HepG2 (cell line): ENCODE measurements around the gene SOX12. TPM values are rescaled to one million over a fixed set of nuclear protein-coding genes. Genes with fewer than 3 reads are reported as not detected.

Experiments
- ATAC-seq: fragments of 200-7000 bp; cut with Tn5 transposase; 3 replicates; pipeline ENCODE4 v1.9.1; 2020; ENCODE audit warnings: mild to moderate bottlenecking, moderate library complexity
- BruUV-seq: library from RNA; stranded (reverse); fragments of 400-500 nt; replicated peaks from 2 replicates; lab custom pipeline; 2021; lab: Mats Ljungman, UMichigan
- CTCF ChIA-PET: fragments of 300-600 bp; formaldehyde crosslinking; extraction: SDS; loops from one replicate; lab custom pipeline; 2021; ENCODE audit warnings: low total read pairs, inconsistent platforms, low intra/inter-chr PET ratio; lab: Yijun Ruan, JAX
- POLR2A ChIA-PET: fragments of 350-600 bp; sonication (Branson Sonifier 250); formaldehyde crosslinking; loops from one replicate; lab custom pipeline; 2020; ENCODE audit warnings: antibody characterized with exemption, inconsistent platforms; lab: Yijun Ruan, JAX
- DNase-seq: peaks from one replicate; pipeline ENCODE4 v3.0.0-alpha.2; 2015; ENCODE audit warnings: low spot score
- FAIRE-seq: peaks from 3 replicates; lab custom pipeline; 2011; peaks lifted over from hg19 to GRCh38; lab: Jason Lieb, UNC
- H2AFZ ChIP-seq: one replicate; pipeline ENCODE4 v1.6.1; 2011; ENCODE audit warnings: low read length, inconsistent platforms
- H3K27ac ChIP-seq: fragments of 300-600 bp; 3 replicates; pipeline ENCODE4 v1.8.0; 2011; ENCODE audit warnings: mixed run types, mild to moderate bottlenecking, mixed read lengths, low read length, inconsistent platforms; ENCODE audit not compliant: insufficient read depth; ENCODE audit errors: extremely low read length
- H3K27me3 ChIP-seq, 2 experiments: fragments of 200-600 bp in 1 of 2; 2 replicates in 1 of 2; 3 replicates in 1 of 2; pipeline versions ENCODE4 v1.6.0 to v1.8.0; 2011; ENCODE audit warnings: low read length in 2 of 2, mild to moderate bottlenecking in 2 of 2, moderate library complexity in 2 of 2, inconsistent platforms in 1 of 2; ENCODE audit not compliant: insufficient read depth in 2 of 2, control insufficient read depth in 1 of 2
- H3K36me3 ChIP-seq, 2 experiments: fragments of 200-600 bp in 1 of 2; replicated peaks in 1 of 2; 2 replicates in 1 of 2; 3 replicates in 1 of 2; pipeline versions ENCODE4 v1.5.1 to v1.8.0; 2011; ENCODE audit warnings: low read length in 2 of 2, inconsistent platforms in 1 of 2; ENCODE audit not compliant: insufficient read depth in 2 of 2, control insufficient read depth in 1 of 2
- H3K4me1 ChIP-seq: 2 replicates; pipeline ENCODE4 v1.5.1; 2012; ENCODE audit warnings: low read length, inconsistent platforms; ENCODE audit not compliant: insufficient read depth
- H3K4me2 ChIP-seq: 2 replicates; pipeline ENCODE4 v1.6.0; 2011; ENCODE audit warnings: low read depth, low read length, inconsistent platforms
- H3K4me3 ChIP-seq, 3 experiments: fragments of 200-600 bp in 1 of 3; sonication (generic), shearing (Covaris generic) in 1 of 3; replicated peaks in 1 of 3; 2 replicates each; pipeline ENCODE4 v1.5.1; 2011 to 2016; ENCODE audit warnings: low read length in 3 of 3, inconsistent platforms in 2 of 3, low read depth in 2 of 3, mild to moderate bottlenecking in 2 of 3, control low read depth in 1 of 3, mixed read lengths in 1 of 3; ENCODE audit not compliant: insufficient read depth in 1 of 3
- H3K79me2 ChIP-seq: one replicate; pipeline ENCODE4 v1.6.1; 2011; ENCODE audit warnings: low read length, inconsistent platforms; ENCODE audit not compliant: insufficient read depth
- H3K9ac ChIP-seq: 2 replicates; pipeline ENCODE4 v1.6.0; 2011; ENCODE audit warnings: mild to moderate bottlenecking, low read depth, low read length, inconsistent platforms; ENCODE audit not compliant: insufficient read depth
- H3K9me3 ChIP-seq: 2 replicates; pipeline ENCODE4 v1.5.1; 2012; ENCODE audit warnings: mild to moderate bottlenecking, low read length
- H4K20me1 ChIP-seq: 2 replicates; pipeline ENCODE4 v1.6.0; 2011; ENCODE audit warnings: inconsistent platforms, mild to moderate bottlenecking, low read length, moderate library complexity; ENCODE audit not compliant: insufficient read depth
- EP300 ChIP-seq, 3 experiments: sonication (generic) in 1 of 3; formaldehyde crosslinking in 1 of 3; IDR thresholded peaks; 2 replicates each; pipeline versions ENCODE4 v1.5.1 to v1.6.1; 2011 to 2020; ENCODE audit warnings: low read depth in 2 of 3, low read length in 2 of 3, borderline replicate concordance in 1 of 3, improper control_type of control experiment in 1 of 3, mild to moderate bottlenecking in 1 of 3, missing genetic modification reagents in 1 of 3, moderate library complexity in 1 of 3
- MTF2 ChIP-seq: sonication (generic); formaldehyde crosslinking; IDR thresholded peaks from 2 replicates; pipeline ENCODE4 v1.5.0; 2020; ENCODE audit warnings: missing genetic modification reagents, borderline replicate concordance
- NFKBIZ ChIP-seq: IDR thresholded peaks from 2 replicates; pipeline ENCODE4 v1.6.1; 2018; ENCODE audit warnings: missing genetic modification reagents, missing compliant biosample characterization
- ZNF20 ChIP-seq: sonication (generic); formaldehyde crosslinking; IDR thresholded peaks from 2 replicates; pipeline ENCODE4 v1.4.0; 2020; ENCODE audit warnings: mild to moderate bottlenecking, moderate library complexity, missing genetic modification reagents
- ZNF34 ChIP-seq: sonication (generic); formaldehyde crosslinking; IDR thresholded peaks from 2 replicates; pipeline ENCODE4 v1.4.0; 2020; ENCODE audit warnings: mild to moderate bottlenecking, missing genetic modification reagents, borderline replicate concordance
- ZNF510 ChIP-seq: sonication (generic); formaldehyde crosslinking; IDR thresholded peaks from 2 replicates; pipeline ENCODE4 v1.4.0; 2020; ENCODE audit warnings: low read depth, mild to moderate bottlenecking, missing genetic modification reagents
- WGBS: methylation state at CpG from one replicate; pipeline ENCODE4 v1.1.6; 2017; ENCODE audit warnings: low lambda C conversion rate; 5-methylcytosine and 5-hydroxymethylcytosine counted together
- in situ Hi-C: cut with HindIII; loops from 2 replicates; pipeline ENCODE4 v1.10.0; 2017; ENCODE audit warnings: low pct_unique_long_range_greater_than_20kb; ENCODE audit not compliant: extremely low pct_ligation_motif_present
- intact Hi-C: fragments of 100-400 bp; cut with micrococcal nuclease; formaldehyde crosslinking; loops from one replicate; pipeline ENCODE4 v1.10.0; 2022; ENCODE audit not compliant: unreplicated experiment
- polyA plus RNA-seq, 8 experiments: library from polyadenylated mRNA; depleted of rRNA in 3 of 8; stranded (reverse) in 7 of 8; unstranded in 1 of 8; fragments of >200 nt; fragmentation: Illumina TruSeq in 4 of 8; extraction: Trizol in 4 of 8; gene quantifications; 2 replicates each; pipeline versions ENCODE4 v1.2.1 to v1.2.3, GENCODE V29; 2011 to 2016; ENCODE audit warnings: low read depth in 4 of 8, missing spikeins in 1 of 8, mixed read lengths in 1 of 8; ENCODE audit not compliant: insufficient read depth in 1 of 8
- total RNA-seq, 5 experiments: library from RNA; depleted of rRNA; stranded (reverse); fragments of >200 nt; fragmentation: Illumina TruSeq; extraction: Trizol; gene quantifications; 2 replicates each; pipeline ENCODE4 v1.2.3, GENCODE V29; 2016; ENCODE audit warnings: low read depth in 1 of 5
- TF ChIP-seq, protein P1 (sequence below): sonication (generic); formaldehyde crosslinking; IDR thresholded peaks from 2 replicates; pipeline ENCODE4 v1.4.0; 2020; ENCODE audit warnings: mild to moderate bottlenecking, missing genetic modification reagents
- TF ChIP-seq, protein P2 (sequence below), 2 experiments: sonication (generic) in 1 of 2; formaldehyde crosslinking in 1 of 2; IDR thresholded peaks; 2 replicates each; pipeline versions ENCODE4 v1.4.0 to v1.6.1; 2016 to 2020; ENCODE audit warnings: borderline replicate concordance in 1 of 2, low read depth in 1 of 2, mild to moderate bottlenecking in 1 of 2, missing genetic modification reagents in 1 of 2

SOX12 gene
- total and polyA plus RNA-seq, 2 of the 13 experiments (the other 11 are each of a cell fraction or from before 2014, with no cell fraction given) = 10.0 to 18.7 TPM

DNA sequence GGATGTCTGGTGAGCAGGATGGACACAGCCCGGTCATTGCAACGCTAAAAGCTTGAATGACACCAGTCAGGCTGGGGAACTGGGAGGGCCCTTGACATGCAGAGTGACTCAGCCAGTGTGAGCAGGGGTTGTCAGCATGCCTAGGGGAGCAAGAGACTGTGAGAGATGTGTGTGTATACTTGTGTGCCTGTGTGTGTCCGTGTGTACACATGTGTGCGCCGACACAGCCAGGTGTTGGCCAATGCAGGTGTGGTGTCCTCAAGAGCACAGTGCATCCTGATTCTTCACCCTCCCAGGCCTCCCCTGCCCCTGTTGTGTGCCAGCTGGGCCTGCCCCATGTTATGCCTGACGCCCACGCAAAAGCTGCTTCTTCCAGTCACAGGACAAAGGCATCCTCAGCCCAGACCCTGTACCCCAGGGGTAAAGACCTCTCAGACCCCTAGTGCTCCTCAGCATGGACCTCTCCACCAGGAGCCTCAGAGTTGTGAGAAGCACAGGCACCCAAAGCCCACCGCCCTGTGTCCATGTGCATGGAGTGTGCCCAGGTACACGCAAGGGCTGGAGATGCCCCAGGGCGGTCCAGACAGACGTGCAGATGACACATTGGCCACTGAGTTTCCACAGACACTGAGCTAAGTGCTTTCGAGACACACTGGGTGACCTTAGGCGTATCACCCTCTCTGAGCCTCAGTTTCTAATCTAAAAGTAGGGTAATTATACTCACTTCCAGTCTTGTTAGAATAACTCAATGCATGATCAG lies 38.1 kb downstream of the SOX12 start (continued):
- TF ChIP-seq, protein P1, sequence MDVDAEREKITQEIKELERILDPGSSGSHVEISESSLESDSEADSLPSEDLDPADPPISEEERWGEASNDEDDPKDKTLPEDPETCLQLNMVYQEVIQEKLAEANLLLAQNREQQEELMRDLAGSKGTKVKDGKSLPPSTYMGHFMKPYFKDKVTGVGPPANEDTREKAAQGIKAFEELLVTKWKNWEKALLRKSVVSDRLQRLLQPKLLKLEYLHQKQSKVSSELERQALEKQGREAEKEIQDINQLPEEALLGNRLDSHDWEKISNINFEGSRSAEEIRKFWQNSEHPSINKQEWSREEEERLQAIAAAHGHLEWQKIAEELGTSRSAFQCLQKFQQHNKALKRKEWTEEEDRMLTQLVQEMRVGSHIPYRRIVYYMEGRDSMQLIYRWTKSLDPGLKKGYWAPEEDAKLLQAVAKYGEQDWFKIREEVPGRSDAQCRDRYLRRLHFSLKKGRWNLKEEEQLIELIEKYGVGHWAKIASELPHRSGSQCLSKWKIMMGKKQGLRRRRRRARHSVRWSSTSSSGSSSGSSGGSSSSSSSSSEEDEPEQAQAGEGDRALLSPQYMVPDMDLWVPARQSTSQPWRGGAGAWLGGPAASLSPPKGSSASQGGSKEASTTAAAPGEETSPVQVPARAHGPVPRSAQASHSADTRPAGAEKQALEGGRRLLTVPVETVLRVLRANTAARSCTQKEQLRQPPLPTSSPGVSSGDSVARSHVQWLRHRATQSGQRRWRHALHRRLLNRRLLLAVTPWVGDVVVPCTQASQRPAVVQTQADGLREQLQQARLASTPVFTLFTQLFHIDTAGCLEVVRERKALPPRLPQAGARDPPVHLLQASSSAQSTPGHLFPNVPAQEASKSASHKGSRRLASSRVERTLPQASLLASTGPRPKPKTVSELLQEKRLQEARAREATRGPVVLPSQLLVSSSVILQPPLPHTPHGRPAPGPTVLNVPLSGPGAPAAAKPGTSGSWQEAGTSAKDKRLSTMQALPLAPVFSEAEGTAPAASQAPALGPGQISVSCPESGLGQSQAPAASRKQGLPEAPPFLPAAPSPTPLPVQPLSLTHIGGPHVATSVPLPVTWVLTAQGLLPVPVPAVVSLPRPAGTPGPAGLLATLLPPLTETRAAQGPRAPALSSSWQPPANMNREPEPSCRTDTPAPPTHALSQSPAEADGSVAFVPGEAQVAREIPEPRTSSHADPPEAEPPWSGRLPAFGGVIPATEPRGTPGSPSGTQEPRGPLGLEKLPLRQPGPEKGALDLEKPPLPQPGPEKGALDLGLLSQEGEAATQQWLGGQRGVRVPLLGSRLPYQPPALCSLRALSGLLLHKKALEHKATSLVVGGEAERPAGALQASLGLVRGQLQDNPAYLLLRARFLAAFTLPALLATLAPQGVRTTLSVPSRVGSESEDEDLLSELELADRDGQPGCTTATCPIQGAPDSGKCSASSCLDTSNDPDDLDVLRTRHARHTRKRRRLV = no peak
- TF ChIP-seq ZNF20 (CRISPR knock-in tag) (no peak), NFKBIZ (CRISPR knock-in tag) (no peak)
- TF ChIP-seq, all 625 proteins: peak for 73

DNA sequence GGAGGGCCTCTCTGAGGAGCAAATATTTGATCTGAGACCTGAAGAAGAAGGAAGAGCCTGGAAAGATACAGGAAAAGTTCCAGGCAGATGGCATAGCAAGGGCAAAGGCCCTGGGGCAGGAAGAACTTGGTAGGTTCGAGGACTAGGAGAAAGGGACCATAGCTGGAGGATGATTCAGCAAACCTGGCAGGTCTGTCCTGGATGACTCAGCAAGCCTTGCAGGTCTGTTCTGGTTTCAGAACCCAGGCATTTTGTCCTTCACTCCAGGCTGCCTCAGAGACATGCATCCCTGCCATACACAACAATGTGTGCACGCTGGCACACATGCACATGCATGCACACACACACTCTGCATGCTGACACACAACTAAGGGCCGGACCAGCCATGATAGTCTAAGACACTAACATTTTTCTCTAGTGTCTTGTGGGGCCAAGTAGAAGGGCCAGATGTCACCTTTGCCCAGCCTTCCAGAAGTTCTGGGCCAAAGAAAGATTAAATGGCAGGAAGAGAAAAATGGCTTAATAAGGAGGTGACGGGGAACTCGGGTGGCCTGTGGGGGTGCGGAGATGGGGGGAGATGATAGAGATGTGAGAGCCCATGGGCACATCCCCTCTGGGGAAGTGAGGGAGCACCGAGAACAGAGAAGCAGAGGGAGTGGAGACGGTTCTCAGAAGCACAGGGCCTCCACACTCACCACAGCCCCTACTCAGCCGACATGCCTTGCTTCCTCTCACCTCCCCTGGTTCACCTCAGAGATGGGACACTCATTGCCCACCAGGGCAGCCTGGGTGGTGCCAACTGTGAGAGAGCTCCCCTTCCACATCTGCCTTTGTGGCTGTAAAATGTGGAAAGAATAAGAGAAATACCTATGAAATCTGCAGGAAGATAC lies 39.8 kb downstream of the SOX12 start:
- peaks cover 92% of the 10 kb centered on the region for H3K4me1 ChIP-seq
- no peaks in the 10 kb centered on the region for H4K20me1 ChIP-seq
- no peak overlapping the region for H3K27ac ChIP-seq
- in situ Hi-C loops = no loop called here
- CTCF ChIA-PET = interaction anchor here (1.0 kb wide), 1 partner anchor 66 kb away, joined by 4 read pairs; no protein-coding TSS in a partner anchor
- no peak overlapping the region for H3K4me2 ChIP-seq
- H3K27me3 ChIP-seq = no peaks in the 10 kb centered on the region
- no TSS peak for BruUV-seq
- 91% methylated on average over 9 of the region's 9 CpGs for WGBS
- DNase-seq (peak; percentile 68), FAIRE-seq (peak; percentile 53), ATAC-seq (no peak)
- H3K4me3 ChIP-seq = no peak overlapping the region
- POLR2A ChIA-PET = interaction anchor here (1.5 to 25.4 kb wide), 4 partner anchors 17 to 67 kb away, joined by 5 to 1587 read pairs (median 44); partner anchors contain the start of genes RBCK1 and TRIB3
- H3K79me2 ChIP-seq = no peaks in the 10 kb centered on the region
- no peak overlapping the region for H3K9ac ChIP-seq
- H2AFZ ChIP-seq = no peak overlapping the region
- intact Hi-C loops = loop anchor here (5.0 kb wide), 1 partner anchor 282 kb away; no protein-coding TSS in a partner anchor
- H3K36me3 ChIP-seq = no peaks in the 10 kb centered on the region
- no peaks in the 10 kb centered on the region for H3K9me3 ChIP-seq
- TF ChIP-seq EP300 (IDR thresholded peaks at IDR 0.05; ENCODE audit: low read depth in 2 of 2, low read length in 2 of 2) (0 out of 4 replicates have a peak, but pooled peaks of 1 of the 2 experiments have one; percentile 11), EP300 (CRISPR knock-in tag; IDR thresholded peaks at IDR 0.05; ENCODE audit: borderline replicate concordance) (peak; percentile 36; the same call in 1 of the 2 replicates), ZNF510 (0 out of 2 replicates have a peak, but pooled peaks have one; percentile 43), MTF2 (CRISPR knock-in tag) (no peak), ZNF34 (CRISPR knock-in tag) (0 out of 2 replicates have a peak, but pooled peaks have one; percentile 68)
- TF ChIP-seq, protein P2, sequence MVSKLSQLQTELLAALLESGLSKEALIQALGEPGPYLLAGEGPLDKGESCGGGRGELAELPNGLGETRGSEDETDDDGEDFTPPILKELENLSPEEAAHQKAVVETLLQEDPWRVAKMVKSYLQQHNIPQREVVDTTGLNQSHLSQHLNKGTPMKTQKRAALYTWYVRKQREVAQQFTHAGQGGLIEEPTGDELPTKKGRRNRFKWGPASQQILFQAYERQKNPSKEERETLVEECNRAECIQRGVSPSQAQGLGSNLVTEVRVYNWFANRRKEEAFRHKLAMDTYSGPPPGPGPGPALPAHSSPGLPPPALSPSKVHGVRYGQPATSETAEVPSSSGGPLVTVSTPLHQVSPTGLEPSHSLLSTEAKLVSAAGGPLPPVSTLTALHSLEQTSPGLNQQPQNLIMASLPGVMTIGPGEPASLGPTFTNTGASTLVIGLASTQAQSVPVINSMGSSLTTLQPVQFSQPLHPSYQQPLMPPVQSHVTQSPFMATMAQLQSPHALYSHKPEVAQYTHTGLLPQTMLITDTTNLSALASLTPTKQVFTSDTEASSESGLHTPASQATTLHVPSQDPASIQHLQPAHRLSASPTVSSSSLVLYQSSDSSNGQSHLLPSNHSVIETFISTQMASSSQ (IDR thresholded peaks at IDR 0.05; ENCODE audit: low read depth) = no peak
- TF ChIP-seq, protein P2 (CRISPR knock-in tag; IDR thresholded peaks at IDR 0.05; ENCODE audit: borderline replicate concordance) = no peak
